ENCODE measurements around the gene PEAK1.

Gene PEAK1

DNA sequence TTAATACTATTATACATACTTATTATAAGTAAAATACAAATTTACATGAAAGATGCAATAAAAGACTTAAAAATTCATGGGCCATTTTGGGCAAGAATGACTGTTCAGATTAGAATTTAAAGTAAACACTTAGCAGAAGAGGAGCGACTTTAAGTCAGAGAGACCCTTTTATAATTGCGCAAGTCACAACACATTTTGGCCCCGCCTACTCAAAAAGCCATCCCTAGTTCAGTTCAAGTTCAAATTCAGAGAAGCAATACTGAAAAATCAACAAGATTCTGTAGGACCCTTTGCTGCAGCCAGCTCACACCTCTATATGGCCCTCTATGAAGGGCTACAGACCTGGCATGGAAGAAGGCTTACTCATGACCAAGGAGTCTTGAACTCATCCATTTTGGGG is 64.6 kb downstream of the PEAK1 start:
- no peak for DNase-seq

DNA sequence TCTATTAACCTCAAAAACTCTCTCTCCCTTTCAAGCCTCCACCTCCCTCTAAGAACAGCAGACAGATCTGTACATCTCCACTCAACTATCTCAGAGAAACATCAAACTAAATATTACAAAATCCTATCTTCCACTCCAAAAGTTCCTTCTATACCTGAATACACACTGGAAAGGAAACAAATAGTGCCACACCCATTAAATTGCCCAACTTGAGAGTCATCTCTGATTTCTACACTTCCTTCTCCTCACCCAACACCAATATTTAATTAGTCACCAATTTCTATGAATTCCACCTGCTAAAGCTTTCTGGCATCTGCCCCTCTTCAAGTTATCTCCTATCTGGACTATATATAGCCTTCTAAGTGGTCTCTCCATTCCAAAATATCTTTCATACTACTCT is 65.8 kb downstream of the PEAK1 start:
- no peak for DNase-seq

GRCh38 chr15:77352887-77353286 is 67.0 kb downstream of the PEAK1 start:
- no peak for DNase-seq

GRCh38 chr15:77350792-77351191 is 69.1 kb downstream of the PEAK1 start:
- no peak for DNase-seq

GRCh38 chr15:77349666-77350065 is 70.2 kb downstream of the PEAK1 start:
- DNase-seq = no peak

DNA sequence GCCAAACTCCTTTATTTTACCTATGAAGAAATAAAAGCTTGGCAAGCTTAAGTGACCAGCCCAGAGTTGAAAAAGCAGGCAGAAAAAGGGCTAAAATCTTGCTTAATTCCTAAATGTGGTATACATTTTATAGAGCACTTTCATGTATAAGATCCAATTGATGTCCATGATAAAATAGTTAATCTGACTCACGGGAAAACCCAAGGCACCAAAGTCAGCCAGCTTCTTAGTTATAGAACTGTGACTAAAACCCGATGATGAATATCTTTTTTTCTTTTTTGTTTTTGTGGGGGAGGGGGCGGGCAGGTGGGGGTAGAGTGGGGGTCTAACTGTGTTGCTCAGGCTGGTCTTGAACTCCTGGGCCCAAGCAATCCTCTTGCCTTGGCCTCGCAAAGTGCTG is 71.4 kb downstream of the PEAK1 start:
- DNase-seq = no peak

DNA sequence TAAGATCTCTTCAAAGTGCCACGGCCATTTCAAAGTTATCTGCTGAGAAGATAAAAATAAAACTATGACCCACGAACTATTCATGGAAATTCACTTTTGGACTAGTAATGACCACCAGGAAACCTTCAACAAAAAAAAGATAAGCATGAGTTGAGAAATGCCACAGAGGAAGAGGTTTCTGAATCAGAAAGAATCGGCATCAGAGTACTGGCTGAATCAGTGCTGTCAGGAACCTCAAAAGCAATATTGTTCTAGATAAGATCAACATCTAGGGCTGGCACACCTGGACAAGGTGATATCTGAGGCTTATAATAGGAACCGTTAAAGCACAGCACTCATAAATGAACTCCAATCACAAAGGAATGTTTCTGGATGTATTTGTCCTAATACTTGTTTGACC is 72.7 kb downstream of the PEAK1 start:
- no peak for DNase-seq

GRCh38 chr15:77346245-77347036 is 73.5 kb downstream of the PEAK1 start:
- DNase-seq = no peak

- DNase-seq = no peak
These were observed 77.1 kb downstream of the PEAK1 start for GRCh38 chr15:77342807-77343206.

GRCh38 chr15:77340245-77340644 is 79.7 kb downstream of the PEAK1 start:
- DNase-seq = no peak

DNA sequence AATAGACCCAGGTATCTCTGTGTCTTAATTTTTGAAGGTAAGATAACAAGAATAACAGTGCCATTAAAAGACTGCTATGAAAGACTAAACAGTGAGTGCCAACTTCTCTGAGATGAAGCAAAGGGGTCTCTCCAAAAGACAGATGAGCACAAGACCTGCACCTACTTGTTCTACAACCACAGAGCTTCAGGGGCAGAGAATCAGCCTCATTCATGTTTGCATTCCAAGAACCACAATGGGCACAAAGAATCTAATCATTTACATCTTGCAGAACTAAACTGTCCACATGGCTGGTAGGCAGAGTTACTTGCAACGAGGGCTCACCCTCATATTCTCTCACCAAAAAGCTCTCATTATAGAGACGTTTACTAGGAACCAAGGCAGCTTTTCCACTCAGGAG is 83.9 kb downstream of the PEAK1 start:
- no peak for DNase-seq

DNA sequence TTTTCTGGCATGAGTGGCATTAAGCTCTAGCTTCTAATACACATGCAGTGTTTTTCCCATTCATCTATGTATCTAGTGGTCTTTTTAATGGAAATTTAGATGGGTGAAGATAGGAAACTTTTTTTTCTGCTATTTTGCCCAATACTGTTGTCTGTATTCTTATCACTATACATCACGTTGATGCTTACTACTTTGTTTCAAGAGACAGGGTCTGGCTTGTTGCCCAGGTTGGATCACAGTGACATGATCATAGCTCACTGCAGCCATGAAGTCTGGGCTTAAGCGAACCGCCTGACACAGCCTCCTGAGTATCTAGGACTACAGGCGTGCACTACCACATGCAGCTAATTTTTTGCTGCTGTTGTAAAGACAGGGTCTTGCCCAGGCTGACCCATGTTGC is 84.6 kb downstream of the PEAK1 start:
- no peak for DNase-seq

DNA sequence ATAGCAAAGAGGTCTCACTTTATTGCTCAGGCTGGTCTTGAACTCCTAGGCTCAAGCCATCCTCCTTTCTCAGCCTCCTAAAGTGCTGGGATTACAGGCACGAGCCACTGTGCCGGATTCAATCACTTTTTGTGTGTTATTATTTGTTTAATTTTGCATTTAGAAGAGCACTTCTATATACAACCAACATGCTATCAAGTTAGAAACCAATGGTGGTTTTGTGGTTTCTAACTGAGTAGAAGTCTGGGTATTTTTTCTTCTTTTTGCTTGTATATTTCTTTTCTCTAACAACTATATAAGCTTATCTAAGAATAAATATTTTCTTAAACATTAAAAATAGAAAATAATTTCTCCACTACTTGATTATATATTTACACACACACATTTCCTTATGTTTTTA is 86.7 kb downstream of the PEAK1 start:
- DNase-seq = no peak

DNA sequence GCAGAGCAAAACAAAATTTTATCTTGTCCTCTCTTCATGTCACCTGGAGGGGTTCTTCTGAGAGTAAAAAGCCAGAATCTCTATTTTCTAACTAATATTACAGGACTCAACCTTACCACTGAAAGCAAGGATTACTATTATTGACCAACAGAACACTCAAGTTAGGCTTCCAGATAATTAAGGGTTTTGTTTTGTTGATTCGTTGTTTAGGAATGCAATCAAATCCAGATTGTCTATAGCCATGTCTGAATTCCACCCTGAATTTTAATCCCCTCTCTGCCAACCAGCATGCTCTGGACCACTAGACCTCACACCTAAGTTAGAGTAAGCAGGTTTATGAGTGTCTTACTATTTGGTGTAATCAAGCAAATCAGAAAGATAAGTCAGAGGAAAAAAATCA is 90.7 kb downstream of the PEAK1 start:
- no peak for DNase-seq

- no peak for DNase-seq
These were observed 91.9 kb downstream of the PEAK1 start for GRCh38 chr15:77327844-77328529.

DNA sequence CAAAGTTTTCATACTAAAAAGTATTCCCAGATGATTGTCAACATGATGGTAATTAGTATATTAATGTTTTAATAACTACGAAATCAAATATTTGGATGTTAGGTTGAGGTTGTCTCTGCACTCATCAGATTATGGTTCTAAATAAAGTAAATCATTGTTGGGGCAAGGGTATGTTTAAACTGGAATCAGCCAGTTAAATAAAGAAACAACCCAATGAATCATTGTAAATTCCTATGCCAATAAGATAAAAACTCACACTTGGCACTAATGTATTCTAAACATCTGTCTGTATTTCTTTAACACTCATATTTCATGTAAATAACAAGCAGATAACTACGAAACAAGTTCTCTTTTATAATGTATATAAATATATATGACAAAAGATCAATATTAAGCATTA is 92.7 kb downstream of the PEAK1 start:
- DNase-seq = no peak

DNA sequence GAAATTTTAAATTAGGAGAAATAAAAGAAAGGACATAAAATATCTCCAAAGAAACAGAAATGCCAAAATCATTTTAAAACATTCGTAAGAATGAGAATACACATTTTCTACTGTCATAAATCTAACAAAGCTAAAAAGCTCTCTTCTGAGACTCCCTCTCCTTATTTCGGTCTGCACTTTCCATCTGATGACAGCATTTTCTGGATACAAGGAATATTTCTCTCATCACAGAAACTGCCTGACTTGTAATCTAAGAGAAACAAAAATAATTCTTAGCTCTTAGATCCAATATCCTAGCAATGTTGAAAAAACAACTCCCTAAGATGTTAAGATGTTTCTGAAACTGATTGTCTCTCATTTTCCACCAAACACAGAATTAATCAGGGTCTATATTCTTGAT is 93.5 kb downstream of the PEAK1 start:
- no peak for DNase-seq

- DNase-seq = no peak
These were observed 107.4 kb downstream of the PEAK1 start for GRCh38 chr15:77312523-77312922.

- DNase-seq = no peak
These were observed 108.1 kb downstream of the PEAK1 start for GRCh38 chr15:77311618-77312398.

GRCh38 chr15:77311020-77311419 is 108.9 kb downstream of the PEAK1 start:
- DNase-seq = no peak

DNA sequence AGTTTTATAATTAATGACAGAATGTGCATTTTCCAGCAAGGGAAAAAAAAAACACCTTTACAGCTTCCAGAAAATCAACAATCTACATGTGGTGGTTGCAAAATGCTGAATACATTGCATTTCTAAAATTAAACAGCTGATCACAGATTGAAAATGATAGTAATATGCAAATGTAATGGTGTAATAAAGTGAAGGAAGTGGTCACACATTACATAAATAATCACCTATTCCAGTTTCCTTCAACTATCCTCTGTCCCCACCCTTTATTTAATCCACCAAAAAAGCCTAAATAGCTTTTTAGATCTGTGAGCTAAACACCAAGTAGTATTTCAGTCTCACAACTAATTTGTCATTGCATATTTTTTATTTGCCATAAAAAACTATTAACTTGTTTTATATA is 110.5 kb downstream of the PEAK1 start:
- no peak for DNase-seq

- no peak for DNase-seq
These were observed 114.0 kb downstream of the PEAK1 start for GRCh38 chr15:77305953-77306352.

GRCh38 chr15:77296773-77297337 is 123.0 kb downstream of the PEAK1 start:
- DNase-seq = no peak

DNA sequence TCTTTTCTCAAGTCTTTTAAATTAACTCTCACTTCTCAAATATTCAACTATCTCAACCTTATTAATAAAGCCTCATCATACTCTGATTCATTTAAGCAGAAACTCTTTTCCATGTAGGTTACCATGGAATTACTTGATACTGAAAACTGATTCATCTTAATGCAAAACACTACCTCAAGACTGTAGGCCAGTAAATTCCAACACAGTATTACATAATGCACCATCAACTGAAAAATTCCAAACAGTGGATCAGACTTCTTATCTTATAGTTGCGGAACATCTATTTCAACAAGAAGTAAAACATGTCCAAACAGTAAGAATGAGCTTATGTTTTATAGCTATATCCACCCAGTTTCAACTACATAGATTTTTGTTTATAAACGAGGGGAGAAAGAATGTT is 124.5 kb downstream of the PEAK1 start:
- no peak for DNase-seq

All from activated CD8-positive, alpha-beta memory T cell treated with anti-CD3 and anti-CD28 coated beads, Interleukin-2, amount 50 U/mL, for 48 hours (primary cell).